Skeletal muscle tissue (tissue), 4 donors: ENCODE measurements around the gene INPP5A. TPM values are rescaled to one million over a fixed set of nuclear protein-coding genes. Genes with fewer than 3 reads are reported as not detected.

ENCODE experiments used
- H3K27ac ChIP-seq: one replicate; pipeline ENCODE4 v1.7.0; 2013; ENCODE audit warnings: mild to moderate bottlenecking, low read depth, low read length, inconsistent platforms
- H3K27me3 ChIP-seq, 3 donors: one replicate each; pipeline ENCODE4 v1.7.0; 2013; ENCODE audit warnings: low read length in 3 of 3; ENCODE audit not compliant: control insufficient read depth in 3 of 3, insufficient read depth in 3 of 3
- H3K36me3 ChIP-seq, 3 donors: one replicate each; pipeline ENCODE4 v1.7.0; 2013; ENCODE audit warnings: low read length in 3 of 3; ENCODE audit not compliant: control insufficient read depth in 3 of 3, insufficient read depth in 3 of 3
- H3K4me1 ChIP-seq, 3 donors: one replicate each; pipeline ENCODE4 v1.7.0; 2013; ENCODE audit warnings: low read length in 3 of 3, mild to moderate bottlenecking in 3 of 3; ENCODE audit not compliant: control insufficient read depth in 3 of 3, insufficient read depth in 3 of 3
- H3K4me3 ChIP-seq, 3 donors: one replicate each; pipeline ENCODE4 v1.7.0; 2013; ENCODE audit warnings: low read length in 3 of 3
- H3K9ac ChIP-seq, 3 donors: one replicate each; pipeline ENCODE4 v1.7.0; 2013; ENCODE audit warnings: low read length in 3 of 3, mild to moderate bottlenecking in 3 of 3, moderate library complexity in 2 of 3, low read depth in 1 of 3
- H3K9me3 ChIP-seq, 3 donors: one replicate each; pipeline ENCODE4 v1.7.0; 2013; ENCODE audit warnings: low read length in 3 of 3; ENCODE audit not compliant: control insufficient read depth in 3 of 3
- total RNA-seq: library from RNA; depleted of rRNA; stranded (reverse); fragments of >200 nt; gene quantifications from one replicate; pipeline ENCODE4 v1.2.3, GENCODE V29; 2014
- donor health status: Osteomylitis.

INPP5A gene
- total RNA-seq, 1 donor from 2014 or later: 50.6 TPM

GRCh38 chr10:132652446-132652845 is 114.9 kb downstream of the INPP5A start:
- no peaks in the 10 kb centered on the region for H3K27me3 ChIP-seq
- peaks cover 12 to 28% (median 16%) of the 10 kb centered on the region in 3 donors for H3K36me3 ChIP-seq
- H3K9ac ChIP-seq: no peak overlapping the region
- no peaks in the 10 kb centered on the region for H3K9me3 ChIP-seq
- no peak overlapping the region for H3K4me3 ChIP-seq
- H3K4me1 ChIP-seq: peaks cover 0 to 4% (median 0%) of the 10 kb centered on the region in 3 donors
- H3K27ac ChIP-seq: no peak overlapping the region

DNA sequence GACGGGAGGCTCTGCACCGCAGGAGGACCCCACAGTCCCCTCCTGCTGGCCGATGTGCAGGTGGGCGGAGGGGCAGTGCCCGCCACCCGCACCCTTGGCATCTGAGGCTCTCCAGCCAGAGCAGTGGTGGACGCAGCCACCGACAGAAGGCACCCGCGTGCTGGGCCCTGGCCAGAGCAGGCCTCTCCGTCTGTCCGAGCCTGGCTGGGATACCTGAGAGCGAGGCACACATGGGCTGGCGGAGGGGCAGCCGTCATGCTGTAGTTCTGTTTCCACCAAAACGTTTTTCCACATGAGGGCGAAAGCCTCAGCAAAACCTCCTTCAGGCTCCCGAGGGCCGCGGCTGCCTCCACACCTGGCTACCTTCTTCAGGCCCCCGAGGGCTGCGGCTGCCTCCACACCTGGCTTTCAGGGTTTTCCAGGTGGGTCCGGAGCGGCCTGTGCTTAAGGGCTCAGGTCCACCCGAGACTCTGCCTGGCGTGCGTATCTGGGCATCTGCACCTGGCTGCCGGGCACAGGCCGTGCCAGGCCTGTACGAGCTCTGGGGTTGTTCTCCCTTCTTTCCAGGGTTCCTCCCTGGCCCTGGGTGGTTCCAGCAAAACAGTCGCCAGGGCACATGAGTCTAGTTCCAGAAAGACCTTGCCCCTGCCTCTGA is 115.5 kb downstream of the INPP5A start:
- no peak overlapping the region for H3K9ac ChIP-seq
- no peak overlapping the region for H3K27ac ChIP-seq
- no peaks in the 10 kb centered on the region for H3K27me3 ChIP-seq
- no peak overlapping the region for H3K4me3 ChIP-seq
- no peaks in the 10 kb centered on the region for H3K9me3 ChIP-seq
- peaks cover 12 to 28% (median 16%) of the 10 kb centered on the region in 3 donors for H3K36me3 ChIP-seq
- peaks cover 0 to 4% (median 0%) of the 10 kb centered on the region in 3 donors for H3K4me1 ChIP-seq

GRCh38 chr10:132653721-132654120 is 116.1 kb downstream of the INPP5A start:
- Histone ChIP-seq H3K36me3 (peaks cover 12 to 28% (median 16%) of the 10 kb centered on the region in 3 donors), H3K4me3 (no peak overlapping the region)

DNA sequence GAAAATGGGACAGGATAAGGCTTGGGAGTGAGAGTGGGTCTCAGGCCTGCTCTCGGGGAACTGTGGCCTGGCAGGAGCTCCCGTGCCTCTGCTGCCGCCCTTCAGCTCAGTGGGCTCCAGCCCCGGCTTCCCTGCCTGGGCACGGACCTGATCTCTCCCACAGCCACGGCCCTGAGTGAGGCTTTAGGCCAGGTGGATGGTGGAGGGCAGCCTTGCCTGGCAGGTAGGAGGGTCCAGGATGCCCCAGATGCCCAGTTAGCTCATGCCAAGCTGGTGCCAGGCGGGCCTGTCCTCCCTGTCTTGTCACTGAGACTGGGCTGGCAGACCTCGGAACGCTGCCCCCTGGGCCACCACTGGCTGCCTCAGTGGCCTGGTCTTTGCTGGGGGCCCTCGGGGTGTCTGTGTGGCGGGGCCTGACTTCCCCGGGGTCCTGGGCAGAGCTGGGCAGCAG is 116.6 kb downstream of the INPP5A start:
- H3K27me3 ChIP-seq: no peaks in the 10 kb centered on the region
- H3K36me3 ChIP-seq: peaks cover 14 to 32% (median 20%) of the 10 kb centered on the region in 3 donors
- peaks cover 0 to 4% (median 0%) of the 10 kb centered on the region in 3 donors for H3K4me1 ChIP-seq
- H3K27ac ChIP-seq: no peak overlapping the region
- peak overlapping the region in 1 of 3 donors; percentile 16 for H3K9ac ChIP-seq
- no peak overlapping the region for H3K4me3 ChIP-seq
- H3K9me3 ChIP-seq: no peaks in the 10 kb centered on the region

More at GRCh38 chr10:132653721-132654120, 116.1 kb downstream of the INPP5A start:
- Histone ChIP-seq H3K9me3 (no peaks in the 10 kb centered on the region), H3K27me3 (no peaks in the 10 kb centered on the region), H3K9ac (no peak overlapping the region), H3K4me1 (peaks cover 0 to 4% (median 0%) of the 10 kb centered on the region in 3 donors), H3K27ac (no peak overlapping the region)

DNA sequence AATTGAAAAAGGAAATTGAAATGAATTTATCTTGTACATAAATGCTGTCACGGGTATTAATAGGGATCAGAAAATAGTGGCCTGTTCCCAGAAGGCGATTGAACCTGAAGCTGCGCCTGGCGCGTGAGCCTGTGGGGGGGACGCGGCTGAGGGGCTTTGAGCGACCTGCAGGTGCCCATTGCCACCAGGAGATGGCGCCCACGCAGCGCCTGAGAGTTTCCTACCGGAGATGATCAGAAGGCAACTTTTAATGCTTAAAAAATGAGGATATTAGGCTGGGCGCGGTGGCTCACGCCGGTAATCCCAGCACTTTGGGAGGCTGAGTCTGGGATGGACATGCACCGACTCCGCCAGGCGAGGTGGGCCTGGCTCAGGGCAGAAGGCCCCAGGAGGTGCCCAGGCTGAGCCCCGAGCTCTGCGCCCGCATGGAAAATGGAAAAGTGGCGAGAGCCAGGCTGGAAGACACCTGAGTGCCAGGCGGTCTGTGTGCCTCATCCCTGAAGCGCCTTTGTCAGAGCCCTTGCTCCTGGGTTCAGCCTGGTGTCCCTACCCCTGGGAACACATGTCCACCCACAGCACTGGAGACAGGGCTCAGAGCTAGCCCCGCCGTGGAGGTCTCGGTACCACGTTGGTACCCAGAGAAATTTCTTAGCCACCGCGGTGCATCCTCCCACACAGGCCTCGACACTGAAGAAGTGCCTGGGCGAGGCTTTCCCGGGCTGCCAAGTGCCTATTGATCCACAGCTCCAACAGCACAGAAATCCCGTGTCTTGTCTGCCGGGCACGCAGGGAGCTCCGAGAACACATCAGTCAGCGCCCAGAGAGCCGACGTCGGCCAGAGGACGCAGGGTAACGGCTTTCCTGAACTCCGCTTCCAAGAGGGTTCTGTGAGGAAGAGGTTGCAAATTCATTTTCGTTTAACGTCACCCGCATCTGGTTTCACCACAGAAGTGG is 117.4 kb downstream of the INPP5A start:
- H3K36me3 ChIP-seq: peaks cover 18 to 29% (median 24%) of the 10 kb centered on the region in 3 donors

GRCh38 chr10:132655735-132656134 is 118.1 kb downstream of the INPP5A start:
- Histone ChIP-seq H3K27me3 (no peaks in the 10 kb centered on the region), H3K36me3 (peaks cover 16 to 26% (median 21%) of the 10 kb centered on the region in 3 donors)

More for the DNA sequence above, 117.4 kb downstream of the INPP5A start:
- Histone ChIP-seq H3K9ac (peak overlapping the region in 1 of 3 donors; percentile 16), H3K4me3 (no peak overlapping the region), H3K4me1 (peaks cover 0 to 4% (median 0%) of the 10 kb centered on the region in 3 donors), H3K9me3 (no peaks in the 10 kb centered on the region), H3K27me3 (no peaks in the 10 kb centered on the region), H3K27ac (no peak overlapping the region)

GRCh38 chr10:132656283-132657126 is 118.9 kb downstream of the INPP5A start:
- Histone ChIP-seq H3K27ac (no peak overlapping the region), H3K9me3 (peaks cover 2% of the 10 kb centered on the region in 3 donors), H3K27me3 (no peaks in the 10 kb centered on the region), H3K36me3 (peaks cover 16 to 30% (median 21%) of the 10 kb centered on the region in 3 donors), H3K9ac (no peak overlapping the region), H3K4me3 (no peak overlapping the region), H3K4me1 (peaks cover 0 to 4% (median 0%) of the 10 kb centered on the region in 3 donors)

More at GRCh38 chr10:132655735-132656134, 118.1 kb downstream of the INPP5A start:
- Histone ChIP-seq H3K9ac (no peak overlapping the region), H3K9me3 (peaks cover 0 to 2% (median 0%) of the 10 kb centered on the region in 3 donors), H3K4me1 (peaks cover 0 to 4% (median 0%) of the 10 kb centered on the region in 3 donors), H3K27ac (no peak overlapping the region), H3K4me3 (no peak overlapping the region)

DNA sequence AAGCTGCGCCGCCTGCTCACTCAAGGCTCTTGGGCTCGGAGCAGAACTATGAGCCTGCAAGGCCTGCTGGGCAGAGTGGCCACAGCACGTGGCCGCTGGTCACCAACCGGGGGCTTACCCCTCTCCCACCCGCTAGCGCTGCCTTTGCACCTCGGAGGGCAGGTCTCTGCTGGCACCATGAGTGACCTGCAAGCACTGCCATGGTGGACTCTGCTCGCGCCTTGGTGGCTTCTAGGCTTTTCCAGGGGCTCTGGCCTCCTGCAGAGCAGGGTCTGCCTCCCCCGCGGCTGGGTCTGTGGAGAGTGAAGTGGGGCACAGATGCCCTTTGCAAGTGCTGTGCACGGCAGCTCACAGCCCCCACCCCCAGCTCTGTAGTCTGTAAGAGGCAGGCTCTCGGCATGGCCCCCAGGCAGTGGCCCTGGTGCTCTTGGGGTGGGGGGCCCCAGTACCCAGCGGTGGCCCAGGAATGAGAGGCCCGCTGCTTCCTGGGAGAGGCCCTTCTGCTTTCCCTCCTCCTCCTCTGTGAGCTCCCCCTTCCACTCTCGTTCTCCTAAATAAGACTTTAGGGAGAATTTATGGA is 119.6 kb downstream of the INPP5A start:
- H3K27me3 ChIP-seq: no peaks in the 10 kb centered on the region
- no peak overlapping the region for H3K9ac ChIP-seq
- H3K9me3 ChIP-seq: peaks cover 2% of the 10 kb centered on the region in 3 donors
- no peak overlapping the region for H3K27ac ChIP-seq
- H3K4me1 ChIP-seq: peaks cover 0 to 4% (median 0%) of the 10 kb centered on the region in 3 donors
- H3K36me3 ChIP-seq: peaks cover 16 to 28% (median 19%) of the 10 kb centered on the region in 3 donors
- H3K4me3 ChIP-seq: no peak overlapping the region

GRCh38 chr10:132657748-132658147 is 120.2 kb downstream of the INPP5A start:
- peaks cover 0 to 4% (median 0%) of the 10 kb centered on the region in 3 donors for H3K4me1 ChIP-seq
- no peak overlapping the region for H3K27ac ChIP-seq
- no peak overlapping the region for H3K4me3 ChIP-seq
- H3K27me3 ChIP-seq: no peaks in the 10 kb centered on the region
- H3K9ac ChIP-seq: no peak overlapping the region
- H3K9me3 ChIP-seq: peaks cover 2% of the 10 kb centered on the region in 3 donors
- peaks cover 13 to 22% (median 17%) of the 10 kb centered on the region in 3 donors for H3K36me3 ChIP-seq
